HG03045 (cell line): Measurements from ENCODE around the gene BRINP1.

Experiments used
- ATAC-seq: cut with Tn5 transposase; IDR thresholded peaks from one replicate; pipeline ENCODE4 v1.9.1; 2021; ENCODE audit warnings: mild to moderate bottlenecking, moderate library complexity; ENCODE audit not compliant: unreplicated experiment

The BRINP1 gene

DNA sequence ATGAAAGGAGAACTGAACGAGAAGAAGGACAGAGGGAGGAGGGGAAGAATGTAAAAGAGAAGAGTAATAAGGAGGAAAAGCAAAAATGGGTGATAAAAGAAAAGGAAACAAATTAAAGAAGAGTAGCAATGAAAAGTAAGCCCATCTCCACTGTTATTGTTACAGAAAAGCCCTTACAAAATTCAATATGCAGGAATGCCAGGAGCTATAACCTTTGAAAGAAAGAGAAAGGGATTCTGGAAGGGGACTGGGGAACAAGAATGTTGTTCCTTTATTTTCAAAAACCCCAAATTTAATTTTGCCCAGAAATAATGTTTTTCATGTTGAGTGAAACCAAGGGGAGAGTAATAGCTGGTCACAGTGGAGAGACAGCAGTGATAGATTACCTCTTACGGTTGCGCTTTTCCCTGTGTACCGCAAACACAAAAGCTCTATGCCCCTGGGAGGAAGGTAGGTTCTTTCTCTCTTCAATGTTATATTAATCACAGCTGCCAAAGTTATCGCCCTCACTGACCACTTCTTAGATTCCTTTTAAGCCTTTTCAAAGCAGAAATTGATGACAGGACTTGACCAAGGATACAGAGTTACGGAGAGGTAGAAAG, 86.7 kb downstream of the BRINP1 start:
- ATAC-seq = no peak

DNA sequence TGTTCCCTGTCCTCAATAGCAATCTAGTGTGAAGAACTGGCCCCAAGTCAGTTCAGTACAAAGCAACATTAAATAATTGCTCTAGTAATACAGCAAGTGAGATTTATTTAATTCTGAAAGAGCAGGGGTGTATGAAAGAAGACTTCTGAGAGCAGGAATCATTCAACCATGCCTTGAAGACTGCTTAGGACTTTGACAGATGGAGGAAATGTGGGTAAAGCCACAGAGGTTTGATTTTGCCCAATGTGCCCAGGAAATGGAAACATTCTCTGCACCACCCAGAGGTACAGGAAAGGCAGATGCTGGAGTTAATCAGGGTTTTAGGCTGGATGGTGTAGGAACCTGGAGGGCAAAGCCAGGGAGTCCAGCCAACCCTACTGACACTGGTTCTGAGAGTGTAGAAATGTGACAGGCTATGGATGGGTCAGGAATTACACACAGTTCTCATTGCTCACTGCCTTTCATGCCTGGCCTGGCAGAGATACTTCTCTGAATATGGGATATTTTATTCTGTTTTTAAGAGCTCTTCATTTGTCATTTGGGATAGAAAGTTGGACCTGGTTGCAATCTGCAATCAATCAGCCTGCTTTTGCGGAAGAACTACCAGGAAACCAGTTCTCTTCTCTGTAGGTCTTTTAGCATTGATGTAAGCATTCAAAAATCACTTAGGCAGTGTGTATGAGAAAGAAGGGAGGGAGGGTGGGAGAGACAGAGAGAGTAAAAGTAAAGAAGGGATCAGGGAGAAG, 88.3 kb downstream of the BRINP1 start:
- ATAC-seq = no peak

DNA sequence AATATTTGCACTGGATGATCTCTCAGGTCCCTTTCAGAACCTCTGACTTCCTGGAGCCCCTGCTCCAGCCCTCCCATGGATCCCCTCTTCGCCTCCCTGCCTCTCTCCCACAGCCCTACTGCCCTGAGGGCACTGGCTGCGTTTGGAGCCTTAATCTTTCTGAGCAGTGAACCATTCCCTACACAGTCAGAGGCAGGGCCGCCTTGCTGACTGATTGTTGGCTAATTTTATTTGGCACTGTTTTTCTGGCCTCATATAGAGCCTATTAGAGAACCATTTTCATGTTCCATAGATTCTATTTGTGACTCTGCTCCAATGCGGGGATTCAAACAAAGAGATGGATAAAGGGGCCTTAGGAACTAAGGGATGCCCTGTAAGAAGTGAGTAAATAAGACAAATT, 91.1 kb downstream of the BRINP1 start:
- ATAC-seq = no peak

DNA sequence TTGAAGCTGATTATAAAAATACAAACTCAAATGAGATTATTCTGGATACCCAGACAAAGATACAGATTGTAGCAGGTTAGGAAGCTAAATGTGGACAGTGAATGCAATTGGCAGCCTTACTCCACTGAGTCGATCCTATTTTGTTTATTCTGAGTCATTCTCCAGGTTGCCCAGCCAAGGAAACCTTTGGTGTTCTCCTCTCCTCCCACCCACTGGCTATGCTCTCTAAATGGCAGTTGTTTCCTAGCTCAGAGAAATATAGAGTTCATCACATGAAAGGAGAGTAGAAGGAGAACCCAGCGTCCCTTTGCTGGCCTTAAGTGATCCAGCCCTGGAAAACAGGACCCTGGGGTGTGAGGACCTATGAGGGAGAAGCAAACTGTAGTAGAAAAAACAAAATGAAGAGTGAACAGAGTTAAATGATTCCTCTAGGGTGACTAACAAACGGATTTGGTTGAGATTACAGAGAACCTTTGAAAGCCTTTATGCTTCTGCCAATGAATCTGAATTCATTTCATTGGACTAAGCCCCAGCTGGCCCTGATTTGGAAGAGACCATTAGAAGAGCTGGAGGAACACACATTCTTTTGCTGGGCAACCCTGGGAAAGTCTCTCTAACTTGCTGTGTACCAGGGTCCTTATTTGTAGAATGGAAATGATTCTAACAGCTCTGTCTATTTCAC, 95.1 kb downstream of the BRINP1 start:
- ATAC-seq = no peak

DNA sequence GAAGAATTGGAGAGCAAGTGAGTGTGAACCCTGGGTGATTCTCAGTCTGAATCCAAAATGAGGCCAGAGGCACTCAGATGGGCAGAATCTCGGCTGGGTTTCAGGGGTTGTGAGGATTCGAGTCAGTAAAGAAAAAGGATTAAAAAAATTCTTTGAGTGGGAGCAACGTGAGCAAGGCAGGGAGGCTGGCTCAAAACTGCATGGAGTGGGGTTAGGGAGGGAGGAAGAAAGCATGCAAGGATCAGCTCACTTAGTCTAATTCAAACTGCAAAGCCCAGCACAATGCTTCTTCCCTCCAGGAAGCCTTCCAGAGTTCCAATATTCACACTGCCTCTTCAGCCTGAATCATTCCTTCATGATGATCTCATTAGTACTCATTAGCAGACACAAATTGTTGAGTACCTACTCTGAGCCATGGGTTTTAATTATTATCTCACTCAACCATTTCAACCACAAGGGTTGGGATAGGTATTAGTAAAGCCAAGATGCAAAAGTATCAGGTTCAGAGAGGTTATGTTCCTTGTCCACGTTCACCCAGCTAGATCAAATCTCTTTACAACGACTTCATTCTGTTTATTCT, 95.8 kb downstream of the BRINP1 start:
- ATAC-seq = no peak

DNA sequence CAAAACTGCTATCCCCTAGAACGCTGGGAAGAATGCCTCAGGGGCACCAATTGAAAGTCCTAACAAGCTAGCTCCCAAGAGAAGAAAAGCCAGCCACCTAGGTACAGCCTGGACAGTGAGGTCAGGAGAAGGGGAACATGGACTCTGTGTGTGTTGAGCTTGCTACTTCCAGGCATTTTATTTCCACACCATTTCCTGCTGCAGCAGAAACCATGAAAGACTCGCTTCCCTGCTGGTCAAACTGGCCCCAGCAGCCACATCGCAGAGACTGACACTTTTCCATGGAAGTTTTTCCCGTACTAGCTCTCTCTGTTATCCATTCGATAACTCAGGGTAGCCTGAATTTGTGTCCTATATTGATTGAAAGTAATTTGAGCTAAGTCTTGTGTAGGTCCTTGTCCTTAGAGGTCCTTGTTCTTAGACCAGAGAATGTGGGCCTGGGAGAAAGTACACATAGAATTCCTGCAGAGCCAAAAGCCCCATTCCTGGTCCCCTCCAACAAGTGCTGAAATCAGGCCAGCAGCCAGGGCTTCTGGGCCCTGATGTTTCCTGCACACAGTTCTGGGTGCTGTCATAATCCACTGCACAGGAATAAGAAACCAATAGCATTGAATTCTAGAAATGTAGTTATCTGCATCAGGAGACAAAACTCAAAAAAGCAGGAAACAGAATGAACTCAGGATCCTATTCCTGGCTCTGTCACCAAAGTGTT, 96.6 kb downstream of the BRINP1 start:
- no peak for ATAC-seq

GRCh38 chr9:119268985-119269384, 100.2 kb downstream of the BRINP1 start:
- ATAC-seq = no peak

GRCh38 chr9:119264165-119264564, 105.1 kb downstream of the BRINP1 start:
- ATAC-seq = no peak

DNA sequence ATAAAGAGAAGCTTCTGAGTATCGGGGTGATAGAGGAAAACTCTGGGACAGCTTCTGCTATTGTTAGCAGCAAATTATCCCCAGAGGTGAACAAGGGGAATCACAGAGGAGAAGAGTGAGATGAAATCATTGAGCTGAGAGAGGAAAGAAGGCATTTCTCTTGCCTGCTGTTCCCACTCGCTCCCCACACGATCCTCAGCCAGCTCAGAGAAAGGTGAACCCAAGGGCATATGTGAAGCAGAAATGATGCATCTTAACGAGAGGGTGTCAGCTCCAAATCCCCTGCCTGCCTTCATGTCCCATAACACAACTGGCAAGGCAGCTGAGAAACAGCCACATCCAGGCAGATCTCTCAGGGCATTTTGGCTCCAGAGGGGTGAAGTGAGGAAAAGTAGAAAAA, 111.6 kb downstream of the BRINP1 start:
- no peak for ATAC-seq

GRCh38 chr9:119255116-119255515, 114.1 kb downstream of the BRINP1 start:
- no peak for ATAC-seq

DNA sequence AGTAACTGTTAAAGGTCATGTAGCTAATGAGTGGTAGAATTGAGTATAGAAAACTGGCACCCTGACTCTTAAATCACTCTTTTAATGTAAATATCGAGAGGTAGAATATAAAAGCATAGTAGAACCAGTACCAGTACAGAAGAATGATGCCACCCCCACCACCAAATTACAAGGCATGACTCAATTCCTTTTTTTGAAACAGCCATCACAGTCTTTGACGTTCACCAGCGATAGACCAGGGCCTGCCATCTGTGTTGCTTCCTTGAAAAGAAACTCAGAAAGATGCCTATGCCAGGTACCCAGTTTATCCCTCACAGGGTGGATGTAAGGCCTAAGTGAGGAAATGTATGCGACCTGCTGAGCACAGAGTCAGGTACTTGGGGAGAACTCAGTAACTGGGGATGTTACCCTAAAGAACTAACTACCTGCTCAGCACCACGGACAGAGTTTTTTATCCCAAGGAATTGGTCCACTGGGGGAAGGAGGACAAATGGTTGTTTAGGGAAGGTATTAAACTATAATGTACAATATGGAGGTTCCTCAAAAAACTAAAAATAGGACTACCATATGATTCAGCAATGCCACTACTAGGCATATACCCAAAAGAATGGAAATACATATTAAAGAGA, 116.5 kb downstream of the BRINP1 start:
- no peak for ATAC-seq

DNA sequence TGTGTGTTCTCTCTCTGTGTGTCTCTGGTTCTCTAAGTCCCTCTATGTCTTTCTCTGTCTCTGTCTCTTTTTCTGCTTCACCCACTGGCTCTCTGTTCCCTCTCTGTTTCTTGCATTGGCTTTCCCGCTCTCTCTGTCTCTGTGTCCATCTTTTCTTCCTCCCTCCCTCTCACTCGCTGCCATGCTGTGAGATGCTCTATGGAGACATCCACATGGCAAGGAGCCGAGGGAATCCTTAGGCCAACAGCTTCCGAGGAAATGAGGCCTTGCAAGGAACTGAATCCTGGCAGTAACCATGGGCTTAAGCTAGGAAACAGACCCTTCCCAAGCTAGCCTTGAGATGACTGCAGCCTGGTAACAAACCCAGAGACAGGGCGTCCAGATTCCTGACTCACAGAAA, 117.3 kb downstream of the BRINP1 start:
- ATAC-seq = no peak

- ATAC-seq = no peak
Measured at GRCh38 chr9:119250730-119251129, 118.5 kb downstream of the BRINP1 start.

GRCh38 chr9:119240546-119240945, 128.7 kb downstream of the BRINP1 start:
- ATAC-seq = no peak

DNA sequence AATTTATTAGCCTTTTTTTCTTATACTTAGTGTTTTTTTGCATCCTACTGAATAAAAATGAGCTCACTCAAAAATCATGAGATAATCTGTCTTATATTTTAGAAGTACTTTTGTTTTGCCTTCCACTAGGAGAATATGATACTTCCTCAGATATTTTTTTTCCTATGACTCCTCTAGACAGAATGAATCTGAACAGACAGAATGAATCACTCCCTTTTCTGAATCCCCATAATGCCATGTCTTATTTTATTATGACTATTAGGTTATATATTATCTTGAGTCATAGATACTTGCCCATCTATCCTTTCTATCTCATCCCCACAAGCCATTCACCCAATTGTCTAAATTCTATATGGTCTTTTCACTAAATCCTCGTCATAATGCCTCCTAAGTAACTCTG, 134.6 kb downstream of the BRINP1 start:
- ATAC-seq = no peak

GRCh38 chr9:119227422-119227821, 141.8 kb downstream of the BRINP1 start:
- ATAC-seq = no peak

DNA sequence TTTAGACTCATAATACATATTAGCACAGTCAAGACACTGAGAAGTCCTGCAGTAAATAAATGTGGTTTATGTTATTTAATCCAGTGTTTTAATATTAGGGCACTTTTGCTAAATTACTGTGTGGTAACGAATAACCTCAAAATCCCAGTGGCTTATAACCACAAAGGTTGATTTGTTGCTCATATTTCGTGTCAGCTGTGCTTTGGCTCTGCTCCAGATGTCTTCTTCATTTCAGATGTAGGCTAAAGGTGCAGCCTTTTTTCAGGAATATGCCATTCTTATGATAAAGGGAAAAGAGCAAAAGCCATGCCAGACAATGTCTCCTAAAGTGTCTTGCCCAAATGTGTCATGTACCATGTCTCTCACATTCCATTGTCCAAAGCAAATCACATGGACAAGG, 144.8 kb downstream of the BRINP1 start:
- no peak for ATAC-seq

- no peak for ATAC-seq
Measured at GRCh38 chr9:119221276-119221675, 148.0 kb downstream of the BRINP1 start.

GRCh38 chr9:119218293-119218692, 150.9 kb downstream of the BRINP1 start:
- ATAC-seq = no peak

GRCh38 chr9:119216651-119217331, 152.4 kb downstream of the BRINP1 start:
- no peak for ATAC-seq
